Small intestine (tissue), 7 donors: ENCODE measurements around the gene ZNF594. TPM values are rescaled to one million over a fixed set of nuclear protein-coding genes. Genes with fewer than 3 reads are reported as not detected.

Source experiments
- DNase-seq, 2 donors: peaks; one replicate each; pipeline versions ENCODE4 v3.0.0 to v3.0.0-alpha.2; 2013
- FAIRE-seq: peaks from 2 replicates; lab custom pipeline; 2012; peaks lifted over from hg19 to GRCh38; lab: Jason Lieb, UNC
- H3K27ac ChIP-seq, 3 donors: one replicate each; pipeline ENCODE4 v1.5.1; 2013; ENCODE audit warnings: low read length in 2 of 3, mild to moderate bottlenecking in 2 of 3, control low read depth in 1 of 3, inconsistent platforms in 1 of 3, low read depth in 1 of 3, moderate library complexity in 1 of 3
- H3K27me3 ChIP-seq, 3 donors: one replicate each; pipeline ENCODE4 v1.6.1; 2013; ENCODE audit warnings: low read length in 3 of 3, inconsistent platforms in 1 of 3; ENCODE audit not compliant: control insufficient read depth in 3 of 3, insufficient read depth in 3 of 3
- H3K36me3 ChIP-seq, 3 donors: one replicate each; pipeline ENCODE4 v1.6.1; 2013; ENCODE audit warnings: low read length in 3 of 3, inconsistent platforms in 1 of 3, low read depth in 1 of 3, mild to moderate bottlenecking in 1 of 3, moderate library complexity in 1 of 3; ENCODE audit not compliant: control insufficient read depth in 3 of 3, insufficient read depth in 2 of 3
- H3K4me1 ChIP-seq, 3 donors: one replicate each; pipeline ENCODE4 v1.6.1; 2013; ENCODE audit warnings: low read length in 2 of 3, inconsistent platforms in 1 of 3, low read depth in 1 of 3, mild to moderate bottlenecking in 1 of 3, moderate library complexity in 1 of 3; ENCODE audit not compliant: control insufficient read depth in 3 of 3, insufficient read depth in 2 of 3
- H3K4me3 ChIP-seq, 3 donors: one replicate each; pipeline ENCODE4 v1.5.1; 2013; ENCODE audit warnings: low read length in 3 of 3, control low read depth in 1 of 3, inconsistent platforms in 1 of 3, low read depth in 1 of 3, mild to moderate bottlenecking in 1 of 3, moderate library complexity in 1 of 3
- H3K9me3 ChIP-seq, 2 donors: one replicate each; pipeline ENCODE4 v1.6.1; 2013; ENCODE audit warnings: low read depth in 1 of 2, low read length in 1 of 2; ENCODE audit not compliant: control insufficient read depth in 2 of 2, insufficient read depth in 1 of 2
- WGBS, 3 donors: extraction: QIAGEN DNeasy Blood & Tissue Kit; methylation state at CpG; one replicate each; pipeline ENCODE4 v1.1.7; 2013; 5-methylcytosine and 5-hydroxymethylcytosine counted together
- polyA plus RNA-seq, 4 donors: library from polyadenylated mRNA; stranded (reverse) in 3 of 4; unstranded in 1 of 4; fragments of 200-250 nt in 3 of 4; fragments of 120-200 nt in 1 of 4; gene quantifications; one replicate each; pipeline versions ENCODE4 v1.2.1 to v1.2.3, GENCODE V29; 2013
- donor health status: healthy with polysubstance abuse.
- donor health status: control.
- donor health status: control.
- donor health status: Bipolar disorder and iron deficiency.
- donor health status: healthy.

Gene ZNF594
- polyA plus RNA-seq, 4 donors = 0.22 to 14.0 (median 0.94) TPM

GRCh38 chr17:5210614-5211252 lies 19.1 kb upstream of the ZNF594 start:
- FAIRE-seq (no peak), DNase-seq (no peak)
- Histone ChIP-seq H3K36me3 (peaks cover 0 to 15% (median 3%) of the 10 kb centered on the region in 3 donors), H3K9me3 (no peaks in the 10 kb centered on the region), H3K27me3 (no peaks in the 10 kb centered on the region), H3K4me1 (no peaks in the 10 kb centered on the region), H3K4me3 (no peak overlapping the region), H3K27ac (no peak overlapping the region)
- 83 to 91% (median 88%) methylated on average over 8 of the region's 8 CpGs for WGBS, 3 donors

- Histone ChIP-seq H3K4me3 (no peak overlapping the region), H3K9me3 (peaks cover 0 to under 1% of the 10 kb centered on the region in 2 donors), H3K36me3 (peaks cover 0 to 12% (median 3%) of the 10 kb centered on the region in 3 donors), H3K27me3 (no peaks in the 10 kb centered on the region), H3K27ac (no peak overlapping the region), H3K4me1 (no peaks in the 10 kb centered on the region)
- 77 to 82% (median 81%) methylated on average over 5 of the region's 5 CpGs for WGBS, 3 donors
- no peak for DNase-seq
- no peak for FAIRE-seq
Observed at GRCh38 chr17:5210091-5210490, 18.4 kb upstream of the ZNF594 start.

DNA sequence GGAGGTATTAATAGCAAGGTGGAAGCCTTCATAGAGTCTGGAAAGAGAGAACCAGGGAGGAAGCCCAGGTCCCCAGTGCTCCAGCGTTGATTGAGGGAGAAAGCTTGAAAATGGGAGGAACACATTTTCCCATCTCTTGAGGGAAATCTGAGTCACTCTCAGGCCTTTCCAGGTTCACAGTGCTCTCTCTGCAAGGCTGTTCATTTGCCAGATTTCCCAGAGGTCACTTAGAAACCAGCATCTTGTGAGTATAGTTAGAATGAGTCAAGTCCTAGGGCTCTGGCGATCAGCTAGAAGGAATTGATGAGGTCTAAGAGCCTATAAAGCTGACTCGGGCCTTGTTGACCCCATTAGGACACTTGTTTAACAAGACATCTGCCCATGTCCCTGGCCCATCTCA lies 17.7 kb upstream of the ZNF594 start:
- no peak for DNase-seq
- H3K27ac ChIP-seq = no peak overlapping the region
- no peak overlapping the region for H3K4me3 ChIP-seq
- H3K36me3 ChIP-seq = peaks cover 0 to 12% (median 3%) of the 10 kb centered on the region in 3 donors
- H3K9me3 ChIP-seq = peaks cover 0 to 4% of the 10 kb centered on the region in 2 donors
- H3K27me3 ChIP-seq = no peaks in the 10 kb centered on the region
- no peaks in the 10 kb centered on the region for H3K4me1 ChIP-seq
- 91 to 100% (median 92%) methylated on average over 3 of the region's 3 CpGs for WGBS, 3 donors
- FAIRE-seq = no peak

DNA sequence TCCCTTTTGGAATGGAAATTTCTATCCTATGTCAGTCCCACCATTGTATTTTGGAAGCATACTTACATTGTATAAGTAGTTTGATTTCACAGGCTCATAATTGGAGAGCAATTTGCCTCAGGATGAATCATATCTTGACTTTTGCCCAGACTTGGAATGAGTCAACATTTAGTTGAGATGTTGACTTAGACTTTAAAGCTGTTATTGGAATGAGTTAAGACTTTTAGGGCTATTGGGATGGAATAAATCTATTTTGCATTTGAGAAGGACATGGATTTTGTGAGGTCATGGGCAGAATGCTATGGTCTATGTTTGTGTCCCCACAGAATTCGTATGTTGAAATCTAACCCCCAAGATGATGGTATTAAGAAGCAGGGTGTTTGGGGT lies 12.2 kb upstream of the ZNF594 start:
- WGBS, 3 donors = 81 to 95% (median 87%) methylated on average over 1 of the region's 1 CpG
- Histone ChIP-seq H3K4me3 (no peak overlapping the region), H3K4me1 (no peaks in the 10 kb centered on the region), H3K36me3 (peaks cover 0 to 7% (median 0%) of the 10 kb centered on the region in 3 donors), H3K9me3 (peaks cover 0 to 4% of the 10 kb centered on the region in 2 donors), H3K27ac (no peak overlapping the region), H3K27me3 (no peaks in the 10 kb centered on the region)
- DNase-seq = peak in 1 of 2 donors; percentile 43
- FAIRE-seq = no peak

GRCh38 chr17:5203178-5203907 lies 11.7 kb upstream of the ZNF594 start:
- Histone ChIP-seq H3K36me3 (peaks cover 0 to 7% (median 0%) of the 10 kb centered on the region in 3 donors), H3K27ac (no peak overlapping the region), H3K9me3 (peaks cover 0 to 4% of the 10 kb centered on the region in 2 donors), H3K27me3 (no peaks in the 10 kb centered on the region), H3K4me3 (no peak overlapping the region), H3K4me1 (no peaks in the 10 kb centered on the region)
- WGBS, 3 donors = 93 to 96% (median 96%) methylated on average over 14 of the region's 14 CpGs
- DNase-seq = no peak
- FAIRE-seq = no peak

DNA sequence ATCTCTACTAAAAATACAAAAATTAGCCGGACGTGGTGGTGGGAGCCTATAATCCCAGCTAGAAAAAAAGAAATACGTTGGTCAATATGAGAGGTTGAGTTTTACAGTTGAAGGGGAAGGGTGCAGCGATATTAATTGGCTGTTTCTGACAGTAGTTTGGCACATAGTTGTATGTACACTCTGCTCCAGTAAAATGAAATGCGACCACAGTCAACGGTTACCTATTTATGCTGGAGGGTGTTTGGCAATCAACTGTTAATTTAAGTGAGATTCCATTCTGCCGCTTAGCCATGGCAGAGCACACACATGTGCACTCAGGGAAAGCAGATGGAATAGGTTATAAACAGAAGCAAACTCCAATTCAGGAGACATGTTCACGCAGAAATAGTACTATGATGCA lies 9.3 kb upstream of the ZNF594 start:
- Histone ChIP-seq H3K9me3 (peaks cover 0 to 4% of the 10 kb centered on the region in 2 donors), H3K4me1 (no peaks in the 10 kb centered on the region), H3K4me3 (no peak overlapping the region), H3K27me3 (no peaks in the 10 kb centered on the region), H3K27ac (no peak overlapping the region), H3K36me3 (peaks cover 0 to 7% (median 0%) of the 10 kb centered on the region in 3 donors)
- FAIRE-seq = no peak
- WGBS, 3 donors = 92 to 97% (median 94%) methylated on average over 8 of the region's 8 CpGs
- no peak for DNase-seq

- H3K27ac ChIP-seq = no peak overlapping the region
- no peaks in the 10 kb centered on the region for H3K27me3 ChIP-seq
- DNase-seq (no peak), FAIRE-seq (no peak)
- H3K4me3 ChIP-seq = no peak overlapping the region
- no peaks in the 10 kb centered on the region for H3K4me1 ChIP-seq
- WGBS, 3 donors = 48 to 69% (median 49%) methylated on average over 2 of the region's 2 CpGs
- peaks cover 0 to 7% (median 0%) of the 10 kb centered on the region in 3 donors for H3K36me3 ChIP-seq
- H3K9me3 ChIP-seq = peaks cover 0 to 4% of the 10 kb centered on the region in 2 donors
Observed at GRCh38 chr17:5200360-5200759, 8.7 kb upstream of the ZNF594 start.

DNA sequence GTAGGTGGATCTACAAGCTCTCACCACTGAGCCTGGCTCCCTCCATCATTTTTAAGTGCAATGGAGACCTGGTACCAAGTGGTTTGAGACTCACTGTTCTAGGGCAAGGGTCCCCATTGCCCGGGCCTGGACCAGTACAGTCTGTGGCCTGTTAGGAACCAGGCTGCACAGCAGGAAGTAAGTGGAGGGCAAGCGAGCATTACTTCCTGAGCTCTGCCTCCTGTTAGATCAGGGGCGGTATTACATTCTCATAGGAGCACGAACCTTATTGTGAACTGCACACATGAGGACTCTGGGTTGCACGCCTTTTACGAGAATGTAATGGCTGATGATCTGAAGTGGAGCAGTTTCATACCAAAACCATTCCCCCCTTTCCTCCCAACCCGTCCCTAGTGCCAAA lies 6.8 kb upstream of the ZNF594 start:
- no peak for FAIRE-seq
- Histone ChIP-seq H3K27ac (no peak overlapping the region), H3K36me3 (peaks cover 0 to 8% (median 0%) of the 10 kb centered on the region in 3 donors), H3K4me3 (no peak overlapping the region), H3K9me3 (no peaks in the 10 kb centered on the region), H3K4me1 (no peaks in the 10 kb centered on the region), H3K27me3 (no peaks in the 10 kb centered on the region)
- WGBS, 3 donors = 80 to 95% (median 90%) methylated on average over 7 of the region's 7 CpGs
- DNase-seq = no peak
